Sciatic nerve (tissue), 2 donors: Measurements from ENCODE around the gene ITGB3. TPM values are rescaled to one million over a fixed set of nuclear protein-coding genes. Genes with fewer than 3 reads are reported as not detected.
"Not testable (repeated sequence)": the region's sequence is repeated elsewhere in the genome, so short reads cannot be mapped to it uniquely, and the experiment has no call there.

Source experiments
- ATAC-seq: fragments of 200-7000 bp; cut with Tn5 transposase; one replicate; pipeline ENCODE4 v1.9.1; 2020; ENCODE audit warnings: mild to moderate bottlenecking, moderate library complexity
- DNase-seq: peaks from one replicate; pipeline ENCODE4 v3.0.0-alpha.2; 2020; ENCODE audit warnings: low spot score
- intact Hi-C: fragments of 100-400 bp; cut with DNase I; formaldehyde crosslinking; loops from one replicate; pipeline ENCODE4 v1.14.2; 2022
- total RNA-seq: library from RNA; stranded (reverse); fragmentation: NEBNext Ultra II Directional; extraction: Animal tissue kit (Norgen Biotek cat#: 25700); gene quantifications from one replicate; pipeline ENCODE4 v1.2.1, GENCODE V29; 2021
- donor health status: DM: no; HTN: no; CAD: no.
- donor health status: DM: no; HTN: no; CAD: no.

ITGB3 gene
- total RNA-seq, 1 donor from 2014 or later: 30.2 TPM

GRCh38 chr17:47220531-47220999 is 33.1 kb upstream of the ITGB3 start:
- intact Hi-C loops: no loop called here
- DNase-seq: no peak
- no peak for ATAC-seq

DNA sequence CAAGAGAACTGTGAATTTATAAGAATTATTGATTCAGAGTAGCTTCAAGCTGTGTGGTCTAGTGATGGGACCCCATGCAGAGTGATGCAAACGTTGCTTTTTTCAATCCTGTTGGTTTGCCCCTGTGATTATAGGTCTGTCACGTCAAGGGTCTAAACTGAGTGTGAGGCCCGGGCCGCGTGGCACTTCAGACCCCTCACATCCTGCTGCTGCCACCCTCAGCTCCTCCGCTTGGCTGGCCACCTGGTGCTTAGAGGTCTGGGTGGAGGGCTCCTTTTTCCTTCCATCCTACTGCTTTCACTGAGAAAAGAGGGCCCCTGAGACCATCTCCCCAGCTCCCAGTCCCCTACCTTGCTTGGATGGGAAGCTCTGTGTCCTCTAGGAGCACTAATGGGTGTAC is 32.5 kb upstream of the ITGB3 start:
- DNase-seq (no peak), ATAC-seq (no peak)
- intact Hi-C loops: no loop called here

DNA sequence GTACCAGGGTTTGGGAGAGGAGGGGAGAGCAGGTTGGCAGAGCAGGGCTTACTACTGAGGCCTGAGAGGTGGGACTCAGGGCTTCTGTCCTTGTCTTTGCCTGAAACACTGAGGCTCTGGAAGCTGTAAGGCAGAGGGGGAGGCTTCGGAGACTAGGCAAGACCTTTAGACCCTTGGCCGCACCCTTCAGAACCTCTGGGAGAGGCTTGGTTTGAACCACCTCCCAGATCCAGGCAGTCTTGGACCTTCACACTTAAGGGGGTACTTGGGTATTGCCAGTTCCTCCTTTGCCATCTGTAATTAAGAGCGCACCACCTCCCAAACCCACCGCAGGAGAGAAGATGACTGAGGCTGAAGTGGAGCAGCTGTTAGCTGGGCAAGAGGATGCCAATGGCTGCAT is 31.6 kb upstream of the ITGB3 start:
- ATAC-seq: no peak
- intact Hi-C loops: no loop called here
- no peak for DNase-seq

DNA sequence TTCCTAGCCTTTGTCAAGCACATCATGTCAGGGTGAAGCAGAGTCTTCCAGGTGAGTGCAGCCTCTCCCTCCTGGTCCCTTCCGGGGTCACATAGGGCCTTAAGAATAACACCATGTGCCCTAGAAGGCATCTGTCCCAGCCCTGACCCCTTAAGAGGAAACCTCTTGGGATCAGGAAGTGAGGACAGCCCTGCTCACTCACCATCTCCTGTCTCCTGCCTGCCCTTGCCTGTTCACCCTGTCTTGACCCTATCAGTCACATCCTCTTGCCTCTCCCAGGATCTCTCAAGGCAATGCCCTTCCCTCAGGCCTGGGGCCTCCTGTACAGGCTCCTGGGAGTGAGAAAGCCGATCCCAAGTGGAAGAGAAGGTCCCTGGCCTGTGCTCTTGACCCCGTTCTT is 30.6 kb upstream of the ITGB3 start:
- intact Hi-C loops: no loop called here
- ATAC-seq (no peak), DNase-seq (no peak)

- no peak for ATAC-seq
- intact Hi-C loops: no loop called here
- DNase-seq: no peak
Observed at GRCh38 chr17:47223460-47223859, 30.2 kb upstream of the ITGB3 start.

GRCh38 chr17:47224077-47224476 is 29.6 kb upstream of the ITGB3 start:
- not testable (repeated sequence) for ATAC-seq

DNA sequence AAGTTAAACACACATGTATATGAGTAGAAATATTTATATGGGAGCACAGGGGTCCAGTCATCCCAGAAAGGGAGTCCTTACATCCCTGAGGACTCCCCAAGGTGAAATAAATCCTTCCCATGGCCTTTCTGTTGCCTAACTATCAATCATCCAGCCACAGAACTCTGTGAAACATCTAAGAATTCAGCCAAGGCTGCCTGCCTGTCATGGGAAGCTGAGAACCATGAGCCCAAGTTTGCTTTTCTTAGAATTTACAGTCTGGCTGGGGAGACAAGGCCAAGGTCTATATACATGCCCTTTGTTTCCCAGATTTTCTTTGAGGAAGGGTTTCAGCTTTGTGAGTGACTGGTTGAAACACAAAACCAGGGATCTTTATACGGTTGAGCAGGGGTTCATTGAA is 28.7 kb upstream of the ITGB3 start:
- intact Hi-C loops: no loop called here
- ATAC-seq (peak; percentile 11), DNase-seq (peak; percentile 32)

More at GRCh38 chr17:47224077-47224476, 29.6 kb upstream of the ITGB3 start:
- intact Hi-C loops, DNase-seq: not testable (repeated sequence)

- DNase-seq (peak; percentile 87), ATAC-seq (peak; percentile 78)
- intact Hi-C loops: no loop called here
Observed at GRCh38 chr17:47225436-47225858, 28.2 kb upstream of the ITGB3 start.

- ATAC-seq: no peak
- intact Hi-C loops: no loop called here
- peak; percentile 14 for DNase-seq
Observed at GRCh38 chr17:47225911-47226688, 27.5 kb upstream of the ITGB3 start.

DNA sequence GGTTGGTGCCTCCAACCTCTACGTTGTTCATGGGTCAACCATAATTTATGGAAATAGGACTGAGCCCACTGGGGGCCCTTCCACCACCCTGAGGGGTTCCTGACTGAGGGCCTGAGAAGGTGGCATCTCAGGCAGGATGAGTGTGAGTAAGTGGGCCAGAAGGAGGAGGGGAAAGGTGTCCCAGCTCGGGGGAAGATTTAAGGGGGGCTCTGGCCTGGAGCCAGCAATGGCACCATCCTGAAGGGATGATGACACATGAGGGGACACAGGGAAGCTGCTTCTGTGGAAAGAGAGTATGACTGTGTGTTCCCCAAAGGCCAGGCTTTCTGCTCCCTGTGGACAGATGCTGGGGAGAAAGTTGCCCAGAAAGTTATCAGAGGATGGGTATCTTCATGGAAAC is 25.8 kb upstream of the ITGB3 start:
- ATAC-seq: no peak
- intact Hi-C loops: no loop called here
- DNase-seq: peak; percentile 65

DNA sequence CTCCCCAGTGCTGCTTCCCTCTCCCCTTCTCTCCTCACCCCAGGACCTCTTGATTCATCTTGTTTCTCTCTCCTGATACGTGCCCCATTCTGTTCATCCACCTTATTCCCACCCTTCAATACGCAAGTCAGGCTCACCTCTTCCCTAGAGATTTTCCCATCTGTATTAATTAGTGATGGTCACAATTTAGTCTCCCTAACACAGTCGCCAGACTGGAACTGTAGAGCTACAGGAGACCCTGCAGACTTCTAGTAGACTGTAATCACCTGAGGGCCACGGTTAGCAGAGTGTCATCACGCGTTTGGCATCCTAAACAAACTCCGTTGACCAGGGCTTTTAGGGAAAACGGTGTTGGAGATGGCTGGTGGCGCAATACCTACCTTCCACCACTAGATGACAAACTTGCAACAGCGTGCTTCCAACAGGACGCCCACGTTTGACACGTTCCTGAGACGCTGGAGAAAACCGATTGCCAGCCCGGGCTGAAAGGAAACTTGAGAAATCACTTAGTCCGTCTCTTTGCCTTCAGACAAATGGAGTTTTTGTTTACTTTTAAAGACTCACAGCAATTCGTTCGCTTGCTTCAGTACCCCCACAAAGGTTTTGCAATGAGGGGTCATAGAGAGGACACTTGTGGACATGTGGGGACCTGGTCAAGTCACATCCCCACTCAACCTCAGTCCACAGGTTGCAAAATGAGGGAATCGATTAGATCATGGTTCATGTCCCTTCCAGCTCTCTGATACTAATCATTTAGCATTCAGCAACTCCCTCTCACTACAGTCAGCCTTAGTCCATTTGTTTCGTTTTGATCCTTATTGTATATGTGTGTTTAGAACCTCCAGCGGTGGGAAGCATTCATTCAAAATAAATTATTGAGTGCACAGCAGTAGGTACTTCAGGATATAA is 23.8 kb upstream of the ITGB3 start:
- peak; percentile 88 for ATAC-seq
- DNase-seq: peak; percentile 92
- intact Hi-C loops: loop anchor here (5.0 kb wide), 1 partner anchor 88 kb away; no protein-coding TSS in a partner anchor

- intact Hi-C loops: loop anchor here (5.0 kb wide), 1 partner anchor 86 kb away; no protein-coding TSS in a partner anchor
- DNase-seq (peak; percentile 47), ATAC-seq (peak; percentile 21)
Observed at GRCh38 chr17:47230864-47231263, 22.8 kb upstream of the ITGB3 start.

DNA sequence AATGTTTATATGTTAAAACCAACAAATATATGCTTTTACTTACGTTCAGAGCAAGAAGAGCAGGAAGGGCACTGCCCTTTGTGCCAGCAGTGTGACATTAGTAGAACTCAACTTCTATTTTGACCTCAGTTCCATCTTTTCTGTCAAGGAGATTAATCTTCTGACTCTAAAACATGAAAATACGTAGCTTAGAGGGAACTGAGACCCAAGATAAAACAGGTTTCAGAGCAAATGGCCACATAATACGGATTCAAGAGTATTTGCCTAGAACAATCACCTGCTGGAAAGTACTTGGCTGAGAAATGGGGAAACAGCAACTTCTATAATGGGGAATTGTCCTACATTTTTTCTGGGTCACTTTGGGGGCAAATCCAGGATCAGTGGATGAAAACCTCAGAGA is 22.3 kb upstream of the ITGB3 start:
- ATAC-seq: no peak
- DNase-seq: no peak
- intact Hi-C loops: loop anchor here (5.0 kb wide), 1 partner anchor 86 kb away; no protein-coding TSS in a partner anchor

DNA sequence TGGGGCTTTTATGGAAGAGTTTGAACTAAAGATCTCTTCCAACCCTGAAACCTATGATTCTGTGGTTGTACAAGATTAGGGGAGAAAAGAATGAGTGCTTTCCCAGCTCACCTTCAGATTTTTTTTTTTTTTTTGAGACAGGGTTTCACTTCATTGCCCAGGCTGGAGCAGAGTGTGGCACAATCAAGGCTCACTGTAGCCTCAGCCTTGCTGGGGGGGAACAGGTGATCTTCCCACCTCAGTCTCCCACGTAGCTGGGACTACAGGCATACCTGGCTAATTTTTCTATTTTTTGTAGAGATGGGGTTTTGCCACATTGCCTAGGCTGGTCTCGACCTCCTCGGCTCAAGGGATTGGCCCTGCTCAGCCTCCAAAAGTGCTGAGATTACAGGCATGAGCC is 21.8 kb upstream of the ITGB3 start:
- DNase-seq (peak; percentile 23), ATAC-seq (no peak)
- intact Hi-C loops: loop anchor here (5.0 kb wide), 1 partner anchor 85 kb away; no protein-coding TSS in a partner anchor

DNA sequence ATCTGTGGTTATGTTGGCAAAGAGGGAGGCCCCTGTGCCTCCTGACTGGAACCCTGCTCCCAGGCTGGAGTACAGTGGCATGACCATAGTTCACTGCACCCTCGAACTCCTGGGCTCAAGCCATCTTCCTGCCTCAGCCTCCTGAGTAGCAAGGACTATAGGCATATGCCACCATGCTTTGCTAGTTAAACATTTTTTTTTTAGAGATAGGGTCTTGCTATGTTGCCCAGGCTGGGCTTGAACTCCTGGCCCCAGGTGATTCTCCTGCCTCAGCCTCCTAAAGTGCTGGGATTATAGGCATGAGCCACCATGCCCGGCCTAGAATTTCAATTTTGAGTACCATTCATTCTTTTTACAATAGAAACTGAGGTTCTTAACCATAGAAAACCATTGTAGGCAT is 21.2 kb upstream of the ITGB3 start:
- intact Hi-C loops: loop anchor here (5.0 kb wide), 1 partner anchor 85 kb away; no protein-coding TSS in a partner anchor
- ATAC-seq (no peak), DNase-seq (peak; percentile 8)

DNA sequence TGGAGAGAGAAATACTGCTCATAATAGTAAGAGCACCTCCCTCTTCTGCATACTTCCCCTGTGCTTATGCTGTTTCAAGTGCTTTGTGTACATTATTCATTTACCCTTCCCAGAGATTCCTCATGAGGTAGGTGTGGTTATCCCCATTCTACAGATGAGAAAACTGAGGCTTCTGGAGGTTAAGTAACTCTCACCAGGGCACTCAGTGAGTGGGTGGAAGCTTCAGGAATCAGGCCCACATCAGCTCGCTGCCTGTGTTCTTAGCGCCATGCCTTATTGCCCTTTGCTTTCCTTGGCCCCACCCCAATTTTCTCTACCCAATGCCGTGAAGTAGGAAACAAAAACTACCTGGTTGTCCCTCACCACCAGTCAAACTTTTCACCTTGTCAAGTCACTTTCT is 18.1 kb upstream of the ITGB3 start:
- DNase-seq (peak; percentile 12), ATAC-seq (no peak)
- intact Hi-C loops: no loop called here

GRCh38 chr17:47235923-47236322 is 17.7 kb upstream of the ITGB3 start:
- DNase-seq (no peak), ATAC-seq (no peak)
- intact Hi-C loops: no loop called here

DNA sequence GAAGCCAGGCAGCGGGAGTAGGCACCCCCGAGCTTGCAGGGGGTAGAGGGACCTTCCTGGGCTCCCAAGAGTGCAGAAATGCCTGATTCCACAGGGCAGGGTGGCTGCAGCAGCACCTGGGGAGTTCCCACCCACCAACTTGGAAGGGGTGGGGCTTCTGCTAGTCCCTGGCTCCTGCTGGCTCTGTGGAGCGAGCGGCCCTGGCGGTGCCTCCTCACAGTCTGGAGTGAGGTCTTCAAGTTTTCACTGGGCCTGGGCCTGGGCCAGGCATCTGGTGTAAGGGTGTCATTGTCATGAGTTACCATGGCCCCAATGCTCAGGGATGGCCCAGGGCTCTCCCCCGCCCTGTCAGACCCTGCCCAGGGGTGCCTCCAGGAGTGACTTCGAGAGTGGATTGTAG is 15.8 kb upstream of the ITGB3 start:
- ATAC-seq: no peak
- intact Hi-C loops: no loop called here
- no peak for DNase-seq

DNA sequence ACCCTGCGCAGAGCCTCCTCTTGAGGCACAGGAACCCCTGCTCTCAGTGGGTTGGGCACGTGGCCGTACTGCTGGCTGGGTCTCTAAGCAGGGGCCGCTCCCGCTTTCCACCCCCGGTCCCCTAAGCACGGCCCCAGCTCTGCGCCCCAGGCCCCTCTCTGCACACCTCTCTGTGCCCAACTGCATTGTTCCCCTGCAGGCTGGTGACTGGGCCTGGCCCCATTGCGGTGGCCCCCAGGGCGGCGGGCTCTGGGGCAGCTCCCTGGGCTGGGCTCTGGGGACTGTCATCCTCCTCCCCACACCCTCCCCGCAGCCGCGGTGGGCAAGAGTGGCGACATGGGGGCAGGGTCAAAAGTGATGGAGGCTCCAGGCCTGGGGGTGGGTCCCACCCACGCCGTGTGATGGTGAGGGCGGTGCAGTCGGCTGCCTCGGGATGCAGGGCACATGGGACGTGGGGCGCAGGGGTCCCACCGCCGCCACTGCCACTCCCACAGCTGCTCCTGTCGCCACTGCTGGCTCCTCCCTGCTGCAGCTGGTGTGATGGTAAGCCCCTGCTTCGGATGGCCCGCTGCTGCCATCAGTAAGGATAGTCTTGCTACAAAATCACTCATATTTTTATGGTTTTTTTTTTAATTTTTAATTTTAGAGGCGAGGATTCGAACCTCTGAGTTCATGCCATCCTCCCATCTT is 15.2 kb upstream of the ITGB3 start:
- DNase-seq: no peak
- intact Hi-C loops: no loop called here
- ATAC-seq: no peak
